Stimulated activated CD8-positive, alpha-beta memory T cell treated with anti-CD3 and anti-CD28 coated beads, Interleukin-4, amount 100 ng/mL, for 48 hours (primary cell): ENCODE data around the gene USP32.
"Not testable (repeated sequence)": the region's sequence is repeated elsewhere in the genome, so short reads cannot be mapped to it uniquely, and the experiment has no call there.

ENCODE experiments used
- DNase-seq: peaks from one replicate; pipeline ENCODE4 v3.0.0-alpha.2; 2020

The USP32 gene

GRCh38 chr17:60406887-60407286, 15.0 kb upstream of the USP32 start:
- DNase-seq = no peak

DNA sequence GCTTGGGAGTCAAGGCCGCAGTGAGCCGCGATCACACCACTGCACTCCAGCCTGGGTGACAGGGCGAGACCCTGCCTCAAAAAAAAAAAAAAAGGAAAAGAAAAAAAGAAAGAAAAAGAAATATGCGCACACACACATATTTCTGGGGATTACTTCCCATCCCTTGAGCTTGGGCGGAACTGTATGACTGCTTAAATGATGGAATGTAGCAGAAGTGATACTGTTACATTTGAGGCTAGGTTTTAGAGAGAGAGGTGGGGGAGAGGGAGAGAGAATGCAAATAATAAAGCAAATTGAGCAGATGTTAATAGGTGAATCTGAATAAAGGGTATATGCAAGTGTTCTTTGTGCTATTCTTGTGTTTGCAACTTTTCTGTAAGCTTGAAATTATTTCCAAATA, 12.0 kb upstream of the USP32 start:
- DNase-seq = no peak

DNA sequence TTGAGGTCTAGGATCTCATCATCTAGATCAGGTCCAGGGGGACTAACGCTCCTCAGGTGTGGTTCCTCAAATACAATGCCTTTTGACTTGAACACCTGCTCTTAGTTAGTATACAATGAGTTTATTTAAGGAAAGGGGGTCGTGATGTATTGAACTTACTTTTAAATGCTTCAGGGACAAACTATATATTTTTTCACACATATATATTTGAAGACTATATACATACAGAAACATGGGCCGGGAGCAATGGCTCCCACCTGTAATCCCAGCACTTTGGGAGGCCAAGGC, 11.5 kb upstream of the USP32 start:
- DNase-seq = no peak

GRCh38 chr17:60401819-60402218, 9.9 kb upstream of the USP32 start:
- DNase-seq = no peak

- DNase-seq = no peak
Measured at GRCh38 chr17:60398227-60398959, 6.5 kb upstream of the USP32 start.

DNA sequence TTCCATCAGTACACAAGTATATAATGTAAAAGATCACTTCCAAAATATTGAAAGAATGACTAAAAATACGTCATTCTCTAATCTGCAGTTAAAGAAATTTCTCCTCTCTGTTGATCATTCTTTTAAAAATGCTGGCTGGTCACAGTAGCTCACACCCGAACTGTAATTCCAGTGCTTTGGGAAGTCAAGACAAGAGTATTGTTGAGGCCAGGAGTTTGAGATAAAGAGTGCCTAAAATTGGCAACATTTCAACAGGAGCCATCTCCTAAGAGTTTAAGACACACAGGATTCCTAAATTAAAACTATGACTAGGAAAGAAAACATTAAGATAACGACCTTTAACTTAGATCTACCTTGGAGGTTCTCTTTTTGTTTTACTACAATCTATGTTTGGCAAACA, 4.5 kb upstream of the USP32 start:
- no peak for DNase-seq

GRCh38 chr17:60395508-60396065, 3.7 kb upstream of the USP32 start:
- DNase-seq = no peak

GRCh38 chr17:60393840-60394723, 2.1 kb upstream of the USP32 start:
- peak; percentile 28 for DNase-seq

GRCh38 chr17:60392845-60393702, 1.1 kb upstream of the USP32 start:
- DNase-seq = peak; percentile 57

DNA sequence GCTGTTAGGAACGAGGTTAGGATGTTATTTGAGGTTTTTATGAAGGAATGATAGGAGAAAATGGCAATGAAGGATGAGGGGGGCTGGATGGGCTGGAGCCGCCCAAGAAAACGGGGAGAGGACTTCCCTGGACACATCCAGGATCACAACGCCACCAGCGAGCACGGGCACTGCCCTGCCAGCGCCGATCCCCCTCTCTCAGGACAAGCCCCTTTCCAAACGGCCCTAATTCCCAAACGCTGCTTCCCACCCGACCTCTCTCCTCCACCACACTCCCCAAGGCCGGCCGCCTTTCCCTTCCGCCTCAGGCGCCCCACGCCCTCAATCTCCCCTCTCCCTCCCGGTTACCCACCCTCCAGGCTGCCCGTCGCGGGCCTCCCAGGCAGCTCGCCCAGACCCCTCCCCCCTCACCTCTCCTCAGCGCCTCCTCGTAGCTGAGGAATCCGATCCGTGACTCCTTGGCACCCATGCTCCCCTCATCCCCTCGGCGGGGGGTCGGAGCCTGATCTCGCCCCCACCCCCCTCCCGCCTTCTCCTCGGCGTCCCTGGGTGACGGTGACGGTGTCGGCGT, 377 bp downstream of the USP32 start:
- no peak for DNase-seq

DNA sequence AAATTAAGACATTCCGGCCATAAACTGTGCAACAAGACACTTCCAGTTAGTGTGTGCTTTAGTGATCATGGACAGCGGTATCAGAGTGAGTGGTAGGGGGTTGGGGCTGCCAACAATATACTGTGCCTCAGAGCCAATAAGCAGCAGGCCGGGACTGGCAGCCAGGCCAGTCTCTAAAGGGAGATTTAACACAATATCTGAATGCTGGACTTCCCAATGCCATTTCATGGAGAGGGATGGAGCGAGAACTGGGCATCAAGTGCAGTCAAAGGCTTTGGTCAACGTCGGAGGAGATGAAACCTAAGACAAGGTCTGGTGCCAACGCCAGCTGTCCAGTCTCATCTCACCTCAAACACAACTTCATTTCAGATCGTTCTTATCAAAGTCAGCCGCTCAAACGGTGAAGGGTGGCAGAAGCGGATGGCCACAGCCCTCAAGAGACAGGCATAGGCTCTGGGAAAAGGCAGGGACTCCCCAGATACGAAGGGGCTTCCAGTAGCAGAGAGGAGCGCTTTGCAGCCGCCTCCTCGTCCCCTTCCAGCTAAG, 935 bp downstream of the USP32 start:
- DNase-seq = peak; percentile 45

DNA sequence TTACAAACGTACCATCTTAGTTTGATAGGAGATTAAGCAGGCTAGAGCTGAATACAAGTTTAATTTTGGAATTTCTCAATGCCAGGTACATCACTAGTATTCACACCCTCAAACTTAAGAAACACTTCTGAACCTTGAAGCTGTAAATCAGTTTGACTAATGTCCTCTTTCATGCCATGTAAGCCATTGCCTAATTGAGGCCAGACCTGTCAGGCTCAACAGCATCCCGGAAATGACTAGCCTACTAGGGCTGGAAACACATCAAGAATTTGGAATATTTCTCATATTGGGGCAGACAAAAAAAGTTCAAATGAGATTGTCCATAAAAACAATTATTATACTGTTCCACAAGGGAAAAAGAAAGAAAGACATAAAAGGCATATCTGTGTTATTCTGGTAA, 1.7 kb downstream of the USP32 start:
- no peak for DNase-seq

DNA sequence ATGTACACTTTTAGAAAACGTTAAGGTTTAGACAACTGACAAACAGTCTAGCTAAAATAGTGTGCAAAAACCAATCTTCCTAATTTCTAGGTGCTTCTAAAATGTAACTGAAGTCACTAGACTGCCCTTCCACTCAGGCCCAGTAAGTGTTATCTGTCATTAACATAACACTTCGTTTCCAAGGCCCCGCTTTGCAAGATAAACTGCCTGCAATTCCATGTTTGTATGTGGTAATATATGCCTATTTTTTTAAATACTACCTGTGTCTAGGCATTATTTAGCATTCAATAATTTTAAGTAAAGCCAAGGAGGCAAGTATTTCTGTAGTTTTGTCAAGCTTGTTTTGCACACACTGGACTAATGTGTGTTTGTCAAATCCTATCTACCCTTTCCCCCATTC, 3.2 kb downstream of the USP32 start:
- no peak for DNase-seq

GRCh38 chr17:60387666-60388065, 4.3 kb downstream of the USP32 start:
- no peak for DNase-seq

DNA sequence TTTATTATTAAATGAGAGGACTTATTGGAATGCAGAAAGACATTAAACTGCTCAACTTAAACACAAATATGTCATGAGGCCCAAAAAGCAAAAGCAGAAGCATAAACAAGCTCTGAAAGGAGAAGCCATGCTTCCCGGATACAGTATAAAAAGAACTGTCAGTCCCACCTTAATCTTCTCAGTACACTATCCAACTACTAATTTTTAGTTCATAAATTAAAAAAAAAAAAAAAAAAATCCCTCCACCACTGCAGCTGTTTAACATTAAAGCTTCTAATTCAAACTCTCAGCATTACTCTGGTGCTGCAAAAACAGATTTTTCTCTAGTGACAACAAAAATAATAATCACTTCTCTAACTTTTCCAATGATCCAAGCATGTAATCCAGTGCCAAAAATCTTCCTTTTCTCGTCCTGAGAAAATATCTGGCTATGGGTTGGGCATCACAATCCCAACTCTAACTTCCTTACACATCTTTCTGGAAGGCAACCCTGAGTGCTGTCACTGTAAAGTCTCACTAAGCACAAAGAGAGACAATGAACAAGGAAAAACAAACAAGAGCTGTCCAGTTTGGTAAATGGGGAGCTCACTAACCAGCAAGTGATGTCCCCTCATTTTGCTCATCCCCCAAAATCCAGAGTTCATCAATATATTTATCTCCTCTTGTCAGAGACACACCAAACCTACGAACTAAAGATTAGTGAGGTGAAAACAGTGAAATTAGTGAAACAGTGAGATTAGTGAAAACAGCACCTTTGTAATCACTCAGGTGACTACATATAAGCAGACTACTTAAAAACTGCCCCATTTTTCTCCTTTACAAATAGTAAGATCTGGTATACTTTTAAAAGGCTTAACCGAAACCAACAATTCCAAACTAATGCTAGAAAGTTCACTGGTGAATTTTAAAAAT, 5.5 kb downstream of the USP32 start:
- DNase-seq = no peak

DNA sequence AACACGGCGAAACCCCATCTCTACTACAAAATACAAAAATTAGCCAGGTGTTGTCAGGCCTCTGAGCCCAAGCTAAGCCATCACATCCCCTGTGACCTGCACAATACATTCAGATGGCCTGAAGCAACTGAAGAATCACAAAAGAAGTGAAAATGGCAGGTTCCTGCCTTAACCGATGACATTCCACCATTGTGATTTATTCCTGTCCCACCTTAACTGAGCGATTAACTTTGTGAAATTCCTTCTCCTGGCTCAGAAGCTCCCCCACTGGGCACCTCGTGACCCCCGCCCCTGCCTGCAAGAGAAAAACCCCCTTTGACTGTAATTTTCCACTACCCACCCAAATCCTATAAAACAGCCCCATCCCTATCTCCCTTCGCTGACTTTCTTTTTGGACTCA, 7.0 kb downstream of the USP32 start:
- not testable (repeated sequence) for DNase-seq

GRCh38 chr17:60383379-60383778, 8.6 kb downstream of the USP32 start:
- no peak for DNase-seq

GRCh38 chr17:60381958-60382357, 10.0 kb downstream of the USP32 start:
- DNase-seq = no peak

DNA sequence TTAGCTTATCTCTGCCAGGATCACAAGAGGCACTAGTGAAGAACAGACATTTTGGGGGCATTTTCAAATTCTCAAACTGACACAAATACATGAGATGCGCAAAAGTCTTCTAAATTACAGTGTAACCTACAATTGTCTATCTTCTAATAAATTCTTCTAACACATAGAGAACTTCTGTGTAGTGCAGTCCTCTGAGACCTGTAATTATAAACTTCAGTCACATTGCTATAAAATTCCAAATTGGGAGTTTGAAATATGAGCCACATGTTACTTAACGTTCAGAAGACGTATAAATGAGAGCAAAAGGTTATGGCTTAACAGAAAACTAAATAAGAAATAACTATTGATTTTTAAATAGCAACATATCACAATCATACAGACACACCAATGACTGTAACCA, 12.5 kb downstream of the USP32 start:
- not testable (repeated sequence) for DNase-seq

- DNase-seq = not testable (repeated sequence)
Measured at GRCh38 chr17:60378187-60378586, 13.7 kb downstream of the USP32 start.

- DNase-seq = no peak
Measured at GRCh38 chr17:60372790-60373483, 19.0 kb downstream of the USP32 start.
